Mucosa of descending colon (tissue), 3 donors: ENCODE results near the gene UGT1A5. TPM values are rescaled to one million over a fixed set of nuclear protein-coding genes. Genes with fewer than 3 reads are reported as not detected.

Experiments used
- ATAC-seq: fragments of 200-7000 bp; cut with Tn5 transposase; one replicate; pipeline ENCODE4 v1.9.1; 2020; ENCODE audit warnings: mild to moderate bottlenecking, moderate library complexity
- DNase-seq, 3 donors: peaks; one replicate each; pipeline ENCODE4 v3.0.0-alpha.2; 2020
- H3K36me3 ChIP-seq: fragments of 200-600 bp; one replicate; pipeline ENCODE4 v1.8.0; 2021; ENCODE audit warnings: low read depth, mild to moderate bottlenecking
- H3K4me1 ChIP-seq: fragments of 200-600 bp; one replicate; pipeline ENCODE4 v1.8.0; 2021; ENCODE audit warnings: low read depth, mild to moderate bottlenecking
- H3K4me3 ChIP-seq: fragments of 200-600 bp; one replicate; pipeline ENCODE4 v1.8.0; 2021; ENCODE audit warnings: mild to moderate bottlenecking
- H3K9me3 ChIP-seq: fragments of 200-600 bp; one replicate; pipeline ENCODE4 v1.8.0; 2021; ENCODE audit warnings: mild to moderate bottlenecking
- intact Hi-C, 2 donors: fragments of 100-400 bp; cut with DNase I in 1 of 2; cut with micrococcal nuclease in 1 of 2; formaldehyde crosslinking; loops; one replicate each; pipeline versions ENCODE4 v1.11.0 to v1.11.1; 2022; cut with DNase I, micrococcal nuclease
- long read RNA-seq, 2 donors: library from polyadenylated mRNA; unstranded; transcript quantifications; one replicate each; pipeline ENCODE4 v2.0.0, GENCODE V29; 2019 to 2021
- total RNA-seq, 3 donors: library from RNA; stranded (reverse); fragmentation: NEBNext Ultra II Directional in 2 of 3; extraction: Animal tissue kit (Norgen Biotek cat#: 25700) in 2 of 3; gene quantifications; one replicate each; pipeline versions ENCODE4 v1.2.1 to v1.2.4, GENCODE V29; 2021 to 2023
- TF ChIP-seq, protein P1 (sequence below): fragments of 200-600 bp; IDR thresholded peaks from one replicate; pipeline ENCODE4 v1.8.0; 2022; ENCODE audit warnings: antibody characterized with exemption, mild to moderate bottlenecking
- donor health status: DM: no; HTN: no; CAD: no; lungs with moderate emphysema.
- donor health status: DM: no; HTN: no; CAD: no.
- donor health status: DM: no; HTN: yes; CAD: no.

UGT1A5 gene
- total RNA-seq, result 1 to 10 TPM; 2.1 to 6.5 (median 2.4) TPM
- long read RNA-seq, donor 1, result 0 reads
- long read RNA-seq, donor 2, result 0 reads

- H3K4me1 ChIP-seq, result no peaks in the 10 kb centered on the region
- no peaks in the 10 kb centered on the region for H3K9me3 ChIP-seq
- TF ChIP-seq, protein P1, sequence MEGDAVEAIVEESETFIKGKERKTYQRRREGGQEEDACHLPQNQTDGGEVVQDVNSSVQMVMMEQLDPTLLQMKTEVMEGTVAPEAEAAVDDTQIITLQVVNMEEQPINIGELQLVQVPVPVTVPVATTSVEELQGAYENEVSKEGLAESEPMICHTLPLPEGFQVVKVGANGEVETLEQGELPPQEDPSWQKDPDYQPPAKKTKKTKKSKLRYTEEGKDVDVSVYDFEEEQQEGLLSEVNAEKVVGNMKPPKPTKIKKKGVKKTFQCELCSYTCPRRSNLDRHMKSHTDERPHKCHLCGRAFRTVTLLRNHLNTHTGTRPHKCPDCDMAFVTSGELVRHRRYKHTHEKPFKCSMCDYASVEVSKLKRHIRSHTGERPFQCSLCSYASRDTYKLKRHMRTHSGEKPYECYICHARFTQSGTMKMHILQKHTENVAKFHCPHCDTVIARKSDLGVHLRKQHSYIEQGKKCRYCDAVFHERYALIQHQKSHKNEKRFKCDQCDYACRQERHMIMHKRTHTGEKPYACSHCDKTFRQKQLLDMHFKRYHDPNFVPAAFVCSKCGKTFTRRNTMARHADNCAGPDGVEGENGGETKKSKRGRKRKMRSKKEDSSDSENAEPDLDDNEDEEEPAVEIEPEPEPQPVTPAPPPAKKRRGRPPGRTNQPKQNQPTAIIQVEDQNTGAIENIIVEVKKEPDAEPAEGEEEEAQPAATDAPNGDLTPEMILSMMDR, result no peak
- no peak within 1 kb of the TSS for H3K4me3 ChIP-seq
- ATAC-seq, result no peak
- no peak for DNase-seq
- intact Hi-C loops, result no loop called here
- no peaks in the 10 kb centered on the region for H3K36me3 ChIP-seq
Measured at GRCh38 chr2:233712611-233713261, at the start of gene UGT1A5. Gene UGT1A5 (plus strand): TSS chr2:233712907. CDS start chr2:233712992, 85 bp downstream.

DNA sequence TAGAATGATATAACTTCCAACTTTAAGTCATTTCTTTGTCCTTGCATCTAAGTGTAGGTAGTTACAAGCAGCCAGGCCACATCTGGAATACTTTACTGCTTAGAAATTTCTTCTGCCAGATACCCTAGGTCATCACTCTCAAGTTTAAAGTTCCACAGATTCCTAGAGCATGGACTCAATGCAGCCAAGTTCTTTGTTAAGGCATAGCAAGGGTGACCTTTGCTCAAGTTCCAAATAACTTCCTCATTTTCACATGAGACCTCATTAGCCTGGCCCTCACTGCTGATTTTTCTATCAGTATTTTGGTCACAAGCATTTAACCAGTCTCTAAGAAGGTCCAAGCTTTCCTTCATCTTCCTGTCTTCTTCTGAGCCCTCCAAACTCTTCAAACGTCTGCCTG, 48.8 kb upstream of the UGT1A5 start:
- DNase-seq (no peak), ATAC-seq (no peak)
- H3K4me3 ChIP-seq, result no peak overlapping the region

GRCh38 chr2:233668605-233669260, 44.0 kb upstream of the UGT1A5 start:
- Histone ChIP-seq H3K36me3 (no peaks in the 10 kb centered on the region), H3K4me1 (no peaks in the 10 kb centered on the region), H3K9me3 (no peaks in the 10 kb centered on the region), H3K4me3 (no peak overlapping the region)
- no peak for ATAC-seq
- intact Hi-C loops, result no loop called here
- TF ChIP-seq, protein P1, result no peak
- no peak for DNase-seq

More for the DNA sequence above, 48.8 kb upstream of the UGT1A5 start:
- intact Hi-C loops, result no loop called here
- Histone ChIP-seq H3K9me3 (no peaks in the 10 kb centered on the region), H3K4me1 (no peaks in the 10 kb centered on the region), H3K36me3 (no peaks in the 10 kb centered on the region)
- TF ChIP-seq, protein P1, result no peak

GRCh38 chr2:233671290-233672161, 41.2 kb upstream of the UGT1A5 start, which contains the start of gene UGT1A9:
Gene UGT1A9 (plus strand): TSS chr2:233671898. CDS start chr2:233671935, 37 bp downstream.
- no peak within 1 kb of the TSS for H3K4me3 ChIP-seq
- ATAC-seq, result no peak
- H3K36me3 ChIP-seq, result no peaks in the 10 kb centered on the region
- TF ChIP-seq, protein P1, result no peak
- no peak for DNase-seq
- intact Hi-C loops, result no loop called here
- no peaks in the 10 kb centered on the region for H3K9me3 ChIP-seq
- H3K4me1 ChIP-seq, result no peaks in the 10 kb centered on the region

DNA sequence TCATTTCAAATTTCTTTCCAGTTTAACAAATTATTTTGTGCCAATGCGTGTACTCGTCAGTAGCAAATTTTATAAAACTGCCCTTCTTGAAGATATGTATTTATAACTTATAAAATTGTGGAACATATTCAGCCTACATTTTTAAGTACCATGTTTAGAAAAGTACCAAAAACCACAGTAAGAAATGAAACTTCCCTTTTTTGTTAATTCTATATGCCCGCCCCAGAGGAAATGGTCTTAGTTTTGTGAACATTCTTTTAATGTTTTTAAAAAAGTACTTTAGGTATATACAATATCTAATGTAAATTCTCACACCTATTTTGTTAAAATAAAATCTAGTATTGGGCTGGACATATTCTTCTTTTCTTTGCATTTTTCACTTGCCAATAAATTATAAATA, 39.8 kb upstream of the UGT1A5 start:
- intact Hi-C loops, result no loop called here
- ATAC-seq, result no peak
- TF ChIP-seq, protein P1, result no peak
- H3K36me3 ChIP-seq, result no peaks in the 10 kb centered on the region
- no peaks in the 10 kb centered on the region for H3K4me1 ChIP-seq
- DNase-seq, result no peak
- H3K9me3 ChIP-seq, result no peaks in the 10 kb centered on the region
- H3K4me3 ChIP-seq, result no peak overlapping the region
